Activated naive CD8-positive, alpha-beta T cell treated with anti-CD3 and anti-CD28 coated beads for 36 hours (primary cell): ENCODE data around the gene SMIM14. TPM values are rescaled to one million over a fixed set of nuclear protein-coding genes. Genes with fewer than 3 reads are reported as not detected.
"Not testable (repeated sequence)": the region's sequence is repeated elsewhere in the genome, so short reads cannot be mapped to it uniquely, and the experiment has no call there.

Source experiments
- DNase-seq: peaks from one replicate; pipeline ENCODE4 v3.0.0; 2021
- H3K27ac Mint-ChIP-seq: one replicate; pipeline ENCODE4 v1.8.0; 2022; ENCODE audit warnings: mild to moderate bottlenecking, moderate library complexity, mixed read lengths
- H3K27me3 Mint-ChIP-seq: one replicate; pipeline ENCODE4 v1.8.0; 2022; ENCODE audit warnings: mild to moderate bottlenecking, mixed read lengths
- H3K36me3 Mint-ChIP-seq: one replicate; pipeline ENCODE4 v1.8.0; 2021; ENCODE audit warnings: mild to moderate bottlenecking, mixed read lengths
- H3K4me1 Mint-ChIP-seq: one replicate; pipeline ENCODE4 v1.8.0; 2021; ENCODE audit warnings: mixed read lengths
- H3K4me3 Mint-ChIP-seq: one replicate; pipeline ENCODE4 v1.8.0; 2022; ENCODE audit warnings: mild to moderate bottlenecking, moderate library complexity, mixed read lengths
- H3K9me3 Mint-ChIP-seq: one replicate; pipeline ENCODE4 v1.8.0; 2022; ENCODE audit warnings: mixed read lengths
- total RNA-seq, 2 experiments: library from RNA; stranded (reverse); gene quantifications; one replicate each; pipeline ENCODE4 v1.2.3, GENCODE V29; 2021

SMIM14 gene
- total RNA-seq, 2 experiments from 2014 or later, result 0.36 to 0.62 TPM

DNA sequence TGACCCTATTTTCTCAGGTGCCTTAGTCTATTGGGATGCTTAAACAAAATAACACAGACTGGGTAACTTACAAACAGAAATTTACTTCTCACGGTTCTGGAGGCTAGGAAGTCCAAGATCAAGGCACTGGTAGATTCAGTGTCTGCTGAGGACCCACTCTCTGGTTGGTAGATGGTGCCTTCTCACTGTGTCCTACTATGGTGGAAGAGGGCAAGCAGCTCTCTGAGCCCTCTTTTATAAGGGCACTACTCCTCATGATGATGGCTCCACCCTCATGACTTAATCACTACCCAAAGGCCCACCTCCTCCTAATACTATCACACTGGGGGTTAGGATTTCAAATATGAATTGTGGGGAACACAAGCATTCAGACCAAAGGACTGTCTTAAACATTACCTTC is 11.8 kb downstream of the SMIM14 start:
- Mint-ChIP-seq H3K4me3 (no peak overlapping the region), H3K27me3 (no peaks in the 10 kb centered on the region), H3K27ac (peak overlapping the region; percentile 4), H3K4me1 (peaks cover 4% of the 10 kb centered on the region), H3K36me3 (no peaks in the 10 kb centered on the region), H3K9me3 (no peaks in the 10 kb centered on the region)
- DNase-seq, result no peak

DNA sequence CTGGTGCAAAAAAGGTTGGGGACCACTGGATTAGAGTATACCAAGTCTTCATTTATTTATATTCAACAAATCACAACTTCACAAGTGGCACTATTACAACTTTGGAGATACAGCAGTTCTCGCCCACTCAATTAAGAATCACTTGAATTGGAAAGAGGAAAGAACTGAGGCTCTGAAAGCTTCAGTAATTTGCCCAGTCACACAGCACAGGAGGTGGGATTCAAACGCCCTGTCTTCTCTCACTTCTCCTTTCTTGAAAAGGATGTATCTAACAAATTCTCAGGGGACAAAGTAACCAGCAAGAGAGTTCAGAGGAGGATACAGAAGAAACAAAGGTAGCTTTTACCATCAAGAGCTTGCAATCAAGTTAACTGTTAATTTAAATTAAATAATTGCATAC is 12.4 kb downstream of the SMIM14 start:
- no peak overlapping the region for H3K27ac Mint-ChIP-seq

DNA sequence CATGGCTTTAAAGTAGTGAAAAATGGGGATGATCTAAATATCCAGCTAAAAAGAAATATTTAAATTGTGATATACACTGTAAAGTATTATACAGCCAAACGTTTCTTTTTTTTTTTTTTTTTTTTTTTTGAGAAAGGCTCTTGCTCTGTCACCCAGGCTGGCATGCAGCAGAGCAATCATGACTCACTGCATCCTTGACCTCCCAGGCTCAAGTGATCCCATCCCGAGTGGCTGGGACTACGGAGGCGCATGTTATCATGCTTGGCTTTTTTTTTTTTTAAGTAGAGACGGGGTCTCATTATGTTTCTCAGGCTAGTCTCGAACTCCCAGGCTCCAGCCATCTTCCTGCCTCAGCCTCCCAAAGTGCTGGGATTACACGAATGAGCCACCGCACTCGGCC is 17.1 kb downstream of the SMIM14 start:
- Mint-ChIP-seq H3K27ac (no peak overlapping the region), H3K4me1 (peaks cover 4% of the 10 kb centered on the region), H3K27me3 (no peaks in the 10 kb centered on the region)

More for the DNA sequence above, 12.4 kb downstream of the SMIM14 start:
- H3K4me3 Mint-ChIP-seq, result no peak overlapping the region
- H3K27me3 Mint-ChIP-seq, result no peaks in the 10 kb centered on the region
- no peaks in the 10 kb centered on the region for H3K9me3 Mint-ChIP-seq
- peaks cover 4% of the 10 kb centered on the region for H3K4me1 Mint-ChIP-seq
- no peak for DNase-seq
- no peaks in the 10 kb centered on the region for H3K36me3 Mint-ChIP-seq

DNA sequence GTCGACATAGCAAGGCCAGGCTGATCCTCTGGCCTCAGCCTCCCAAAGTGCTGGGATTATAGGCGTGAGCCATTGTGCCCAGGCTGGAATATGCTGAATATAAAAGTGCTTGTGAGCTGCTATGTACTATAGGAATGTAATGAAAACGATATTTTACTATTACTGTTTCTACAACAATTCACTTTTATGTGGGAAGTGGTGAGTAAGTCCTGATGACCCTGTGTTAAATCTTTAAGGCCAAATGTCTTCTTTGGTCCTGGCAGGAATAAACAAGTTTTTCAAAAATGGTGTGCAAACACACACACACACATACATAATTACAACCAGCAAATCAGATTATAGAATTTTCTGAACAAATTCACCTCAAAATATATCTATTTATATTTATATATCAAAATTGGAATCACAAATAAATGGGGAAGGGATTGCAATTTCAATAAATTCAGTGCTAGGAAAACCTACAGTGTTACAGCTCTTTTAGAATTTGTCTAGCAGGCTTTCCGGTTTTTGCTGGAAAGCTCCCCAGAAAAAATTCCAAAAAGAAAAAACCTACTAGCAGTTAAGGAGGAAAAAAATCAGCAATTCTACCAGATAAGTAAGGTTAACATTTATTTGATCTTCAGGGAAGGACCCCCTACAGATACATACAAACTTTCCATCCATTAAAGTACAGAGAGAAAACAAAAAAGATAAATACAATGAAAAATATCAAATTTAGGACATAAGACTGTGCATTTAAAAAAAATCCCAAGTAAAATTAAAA is 17.9 kb downstream of the SMIM14 start:
- Mint-ChIP-seq H3K36me3 (no peaks in the 10 kb centered on the region), H3K27ac (no peak overlapping the region), H3K27me3 (no peaks in the 10 kb centered on the region), H3K9me3 (no peaks in the 10 kb centered on the region), H3K4me1 (peaks cover 4% of the 10 kb centered on the region), H3K4me3 (no peak overlapping the region)
- no peak for DNase-seq

More for the DNA sequence above, 17.1 kb downstream of the SMIM14 start:
- no peaks in the 10 kb centered on the region for H3K9me3 Mint-ChIP-seq
- DNase-seq, result no peak
- no peak overlapping the region for H3K4me3 Mint-ChIP-seq
- H3K36me3 Mint-ChIP-seq, result no peaks in the 10 kb centered on the region

DNA sequence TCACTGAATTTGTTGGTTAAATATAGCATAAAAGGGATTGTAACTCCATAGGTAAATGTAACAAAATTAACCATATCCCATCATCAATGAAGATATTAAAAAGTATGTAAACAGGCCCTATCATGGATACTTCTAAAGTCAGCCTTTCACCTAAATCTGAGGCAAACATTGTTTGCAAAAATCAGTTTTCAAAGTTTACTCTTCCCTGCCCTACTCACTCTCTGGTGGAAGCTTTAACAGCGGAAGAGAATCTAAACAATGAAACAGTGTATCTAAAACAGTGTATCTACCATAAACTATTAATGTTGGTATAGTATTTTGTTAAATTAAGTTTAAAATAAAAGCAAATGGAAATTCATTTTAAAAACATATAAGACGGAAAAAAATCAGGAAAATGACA is 21.1 kb downstream of the SMIM14 start:
- Mint-ChIP-seq H3K27me3 (no peaks in the 10 kb centered on the region), H3K27ac (no peak overlapping the region), H3K9me3 (no peaks in the 10 kb centered on the region), H3K36me3 (no peaks in the 10 kb centered on the region), H3K4me1 (peaks cover 3% of the 10 kb centered on the region), H3K4me3 (no peak overlapping the region)
- DNase-seq, result no peak

DNA sequence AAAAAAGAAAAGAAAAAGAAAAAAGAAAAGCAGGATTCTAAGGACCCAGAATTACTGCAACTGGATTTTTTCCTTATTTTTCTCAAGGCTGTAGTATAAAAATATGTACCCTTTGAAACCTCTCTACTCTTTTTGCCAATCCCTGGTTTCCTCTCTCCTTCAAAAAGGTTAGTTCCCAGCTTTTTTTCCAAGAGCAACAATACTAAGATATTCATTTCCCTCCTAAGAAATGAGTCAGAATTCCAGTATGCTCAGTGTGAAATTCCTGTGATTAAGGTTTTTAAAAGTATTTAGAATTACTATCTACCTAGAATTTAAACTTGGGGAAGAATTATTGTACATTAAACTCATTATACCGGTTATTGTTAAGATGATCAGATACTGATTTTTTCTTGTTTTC is 22.0 kb downstream of the SMIM14 start:
- Mint-ChIP-seq H3K4me3 (no peak overlapping the region), H3K27me3 (no peaks in the 10 kb centered on the region), H3K27ac (no peak overlapping the region), H3K4me1 (peaks cover 3% of the 10 kb centered on the region), H3K9me3 (no peaks in the 10 kb centered on the region), H3K36me3 (no peaks in the 10 kb centered on the region)
- no peak for DNase-seq

DNA sequence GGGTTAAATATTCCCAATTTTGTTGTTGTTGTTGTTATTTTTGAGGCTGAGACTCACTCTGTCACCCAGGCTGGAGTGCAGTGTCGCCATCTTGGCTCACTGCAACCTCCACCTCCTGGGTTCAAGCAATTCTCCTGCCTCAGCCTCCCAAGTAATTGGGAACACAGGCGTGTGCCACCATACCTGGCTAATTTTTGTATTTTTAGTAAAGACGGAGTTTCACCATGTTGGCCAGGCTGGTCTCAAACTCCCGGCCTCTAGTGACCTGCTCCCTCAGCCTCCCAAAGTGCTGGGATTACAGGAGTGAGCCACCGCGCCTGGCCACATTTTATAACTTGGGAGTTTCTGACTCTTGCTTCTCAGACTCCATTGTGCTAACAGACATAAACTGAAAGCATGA is 22.6 kb downstream of the SMIM14 start:
- DNase-seq, H3K36me3 Mint-ChIP-seq: not testable (repeated sequence)

DNA sequence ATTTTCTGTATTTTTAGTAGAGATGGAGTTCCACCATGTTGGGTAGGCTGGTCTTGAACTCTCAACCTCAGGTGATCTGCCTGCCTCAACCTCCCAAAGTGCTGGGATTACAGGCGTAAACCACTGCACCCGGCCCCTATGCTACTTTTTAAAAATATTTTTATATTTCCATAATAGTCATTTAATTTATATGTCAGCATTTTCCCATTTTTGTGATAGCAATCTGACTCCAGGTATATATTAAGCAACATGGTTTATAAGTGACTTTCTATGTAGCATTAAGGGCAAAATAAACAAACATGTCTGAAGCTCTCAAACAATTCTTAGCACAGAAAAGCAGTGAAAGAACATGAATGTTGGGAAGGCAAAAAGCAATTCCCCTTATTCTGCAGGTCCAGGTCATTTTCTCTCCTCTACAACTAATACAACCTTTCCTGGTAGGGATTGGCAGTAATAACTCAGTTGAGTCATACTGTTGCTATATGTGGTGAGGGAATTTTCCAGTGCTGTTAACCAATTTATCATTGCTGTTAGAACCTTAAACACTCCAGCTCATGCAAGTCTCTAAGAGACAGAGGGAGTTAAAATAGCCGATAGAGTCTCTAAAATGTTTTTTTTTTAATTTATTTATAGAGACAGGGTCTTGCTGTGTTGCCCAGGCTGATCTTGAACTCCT is 24.0 kb downstream of the SMIM14 start:
- no peaks in the 10 kb centered on the region for H3K36me3 Mint-ChIP-seq
- H3K4me3 Mint-ChIP-seq, result no peak overlapping the region
- H3K4me1 Mint-ChIP-seq, result peaks cover 4% of the 10 kb centered on the region
- no peak for DNase-seq
- no peak overlapping the region for H3K27ac Mint-ChIP-seq
- H3K27me3 Mint-ChIP-seq, result no peaks in the 10 kb centered on the region
- H3K9me3 Mint-ChIP-seq, result no peaks in the 10 kb centered on the region

More for the DNA sequence above, 22.6 kb downstream of the SMIM14 start:
- H3K27me3 Mint-ChIP-seq, H3K4me1 Mint-ChIP-seq, H3K4me3 Mint-ChIP-seq, H3K27ac Mint-ChIP-seq, H3K9me3 Mint-ChIP-seq: not testable (repeated sequence)

DNA sequence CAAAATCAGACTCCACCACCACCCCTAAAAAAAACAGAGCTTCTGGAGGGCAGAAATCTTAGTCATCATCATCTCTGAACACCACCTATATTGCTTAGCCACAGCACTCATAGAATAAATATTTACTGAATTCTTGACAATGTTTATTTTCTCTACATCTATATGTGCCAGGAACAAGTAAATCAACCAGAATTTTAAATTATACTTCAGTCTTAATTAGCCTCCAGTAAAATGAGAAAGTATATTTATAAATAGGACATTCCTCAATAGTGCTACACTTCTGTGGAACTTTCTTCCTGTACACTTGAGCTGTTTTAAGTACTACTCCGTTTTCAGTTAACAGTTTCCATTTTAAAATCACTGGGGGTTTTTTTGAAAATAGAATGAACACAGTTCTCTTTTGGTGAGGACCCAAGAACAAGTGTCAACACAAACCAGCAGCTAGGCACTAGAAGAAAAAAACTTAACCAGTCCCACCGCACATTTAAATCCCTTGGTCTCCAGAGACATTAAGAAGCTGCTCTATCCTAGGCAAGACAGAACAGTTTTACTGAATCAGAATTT is 25.5 kb downstream of the SMIM14 start:
- DNase-seq, result no peak
- H3K4me3 Mint-ChIP-seq, result no peak overlapping the region
- no peaks in the 10 kb centered on the region for H3K9me3 Mint-ChIP-seq
- no peaks in the 10 kb centered on the region for H3K36me3 Mint-ChIP-seq
- no peaks in the 10 kb centered on the region for H3K27me3 Mint-ChIP-seq
- H3K4me1 Mint-ChIP-seq, result peaks cover 10% of the 10 kb centered on the region
- H3K27ac Mint-ChIP-seq, result no peak overlapping the region

DNA sequence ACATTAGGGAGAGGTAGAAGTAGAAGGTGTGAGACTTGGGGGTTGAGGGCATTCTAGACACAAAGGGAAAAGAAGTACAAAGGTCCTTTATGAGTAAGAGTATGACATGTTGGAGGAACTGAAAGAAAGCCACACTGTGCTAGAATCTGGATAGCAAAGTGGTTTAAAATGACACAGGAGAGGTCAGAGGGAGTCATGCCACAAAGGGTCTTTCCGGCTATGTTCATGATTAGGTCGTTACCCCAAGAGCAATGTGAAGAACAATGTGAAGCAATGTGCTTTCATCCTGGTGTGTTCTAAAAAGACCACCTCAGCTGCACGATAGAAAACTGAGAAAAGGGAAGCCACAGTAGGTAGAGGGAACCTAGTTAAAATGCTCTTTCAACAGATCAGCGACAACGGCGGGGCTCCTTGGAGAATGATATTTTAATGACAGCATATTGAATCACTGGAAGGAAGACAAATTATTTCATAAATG is 29.2 kb downstream of the SMIM14 start:
- Mint-ChIP-seq H3K9me3 (peaks cover 5% of the 10 kb centered on the region), H3K27ac (peak overlapping the region; percentile 9), H3K4me3 (no peak overlapping the region), H3K4me1 (peaks cover 6% of the 10 kb centered on the region), H3K36me3 (peaks cover 6% of the 10 kb centered on the region), H3K27me3 (no peaks in the 10 kb centered on the region)
- DNase-seq, result no peak

DNA sequence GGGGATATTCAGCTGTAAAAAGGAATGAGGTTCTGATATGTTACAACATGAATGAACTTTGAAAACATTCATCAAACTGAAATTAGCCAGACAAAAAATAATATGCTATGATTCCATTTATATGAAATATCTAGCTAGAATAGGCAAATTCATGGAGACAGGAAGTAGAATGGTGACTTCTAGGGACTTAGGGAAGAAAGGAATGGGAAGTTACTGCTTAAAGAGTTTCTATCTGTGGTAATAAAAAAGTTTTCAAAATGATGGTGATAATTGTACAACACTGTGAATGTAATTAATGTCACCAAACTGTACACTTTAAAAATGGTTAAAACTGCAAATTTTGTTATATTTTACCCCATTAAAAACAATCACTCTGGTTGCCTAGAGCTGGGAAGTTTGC is 30.2 kb downstream of the SMIM14 start:
- Mint-ChIP-seq H3K4me3 (no peak overlapping the region), H3K9me3 (peaks cover 5% of the 10 kb centered on the region), H3K27me3 (no peaks in the 10 kb centered on the region), H3K27ac (no peak overlapping the region), H3K36me3 (peaks cover 6% of the 10 kb centered on the region), H3K4me1 (peaks cover 6% of the 10 kb centered on the region)
- DNase-seq, result no peak

DNA sequence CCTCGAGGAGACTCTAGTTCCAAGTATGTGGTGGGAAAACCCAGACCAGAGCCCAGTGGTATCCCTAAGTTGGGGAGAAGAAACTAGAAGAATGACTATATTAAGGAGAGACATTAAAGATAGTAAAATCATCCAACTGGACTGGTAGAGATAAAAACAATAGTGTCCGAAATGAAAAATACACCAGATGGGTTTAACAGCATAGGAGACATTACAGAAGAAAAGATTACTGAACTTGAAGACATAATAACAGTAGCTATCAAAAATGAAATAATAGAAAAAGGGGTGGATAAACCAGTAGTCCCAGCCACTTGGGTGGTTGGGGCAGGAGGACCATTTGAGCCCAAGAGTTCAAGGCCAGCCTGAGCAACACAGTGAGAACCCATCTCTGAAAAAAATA is 31.9 kb downstream of the SMIM14 start:
- Mint-ChIP-seq H3K27me3 (no peaks in the 10 kb centered on the region), H3K36me3 (peaks cover 6% of the 10 kb centered on the region), H3K4me1 (peaks cover 6% of the 10 kb centered on the region), H3K9me3 (peaks cover 5% of the 10 kb centered on the region), H3K27ac (no peak overlapping the region), H3K4me3 (no peak overlapping the region)
- no peak for DNase-seq

DNA sequence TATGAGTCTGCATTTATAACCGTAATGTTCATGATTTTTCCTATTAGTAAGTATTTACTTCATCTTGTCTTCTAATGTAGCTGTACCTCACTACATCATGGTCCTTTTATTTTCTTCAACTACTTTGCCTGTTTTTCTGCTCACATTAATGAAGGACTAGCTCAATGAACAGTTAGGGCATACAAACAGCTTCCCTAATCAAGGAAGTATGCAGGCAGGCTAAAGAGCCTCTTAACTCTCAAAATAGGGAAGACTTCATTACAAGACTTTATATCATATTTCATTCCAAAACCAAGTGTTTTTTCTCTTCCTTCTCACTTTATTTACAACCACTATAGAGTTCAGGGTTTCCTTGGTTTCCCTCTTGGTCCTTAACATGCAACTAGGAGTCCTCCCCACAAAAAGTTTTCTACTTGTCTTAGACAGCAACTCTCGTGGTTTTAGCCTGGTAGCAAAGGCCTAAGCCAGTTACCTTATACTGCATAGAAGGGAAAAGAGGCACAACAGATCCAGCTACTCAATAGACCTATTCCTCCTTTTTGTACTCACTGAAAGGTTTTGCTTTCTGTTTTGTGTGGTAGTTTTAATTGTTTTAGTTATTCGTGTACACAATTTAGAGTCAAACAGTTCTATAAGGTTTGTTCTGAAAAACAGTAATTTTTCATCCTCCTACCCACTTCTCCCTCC is 40.8 kb downstream of the SMIM14 start:
- Mint-ChIP-seq H3K4me1 (peaks cover 2% of the 10 kb centered on the region), H3K9me3 (no peaks in the 10 kb centered on the region), H3K4me3 (no peak overlapping the region)

DNA sequence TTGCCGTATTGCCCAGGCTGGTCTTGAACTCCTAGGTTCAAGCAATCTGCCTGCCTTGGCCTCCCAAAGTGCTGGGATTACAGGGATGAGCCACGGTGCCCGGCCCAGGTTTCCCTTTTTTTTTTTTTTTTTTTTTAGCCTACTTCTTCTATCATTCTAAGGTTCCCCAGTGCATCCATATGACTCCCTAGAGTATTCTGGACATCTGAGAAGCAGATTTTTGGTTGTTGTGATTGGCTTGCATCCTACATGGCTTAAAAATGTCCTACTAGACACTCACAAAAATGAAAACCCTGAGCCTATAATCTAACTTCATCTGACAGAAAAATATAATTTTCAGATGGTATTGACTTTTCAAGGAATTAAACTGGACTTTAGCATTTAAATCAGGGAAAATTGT is 41.7 kb downstream of the SMIM14 start:
- no peaks in the 10 kb centered on the region for H3K9me3 Mint-ChIP-seq
- H3K4me3 Mint-ChIP-seq, result no peak overlapping the region
- no peak for DNase-seq
- peaks cover 3% of the 10 kb centered on the region for H3K36me3 Mint-ChIP-seq
- H3K4me1 Mint-ChIP-seq, result peaks cover 2% of the 10 kb centered on the region
- no peaks in the 10 kb centered on the region for H3K27me3 Mint-ChIP-seq
- H3K27ac Mint-ChIP-seq, result no peak overlapping the region

More for the DNA sequence above, 40.8 kb downstream of the SMIM14 start:
- Mint-ChIP-seq H3K27me3 (no peaks in the 10 kb centered on the region), H3K36me3 (peaks cover 3% of the 10 kb centered on the region), H3K27ac (no peak overlapping the region)
- no peak for DNase-seq

DNA sequence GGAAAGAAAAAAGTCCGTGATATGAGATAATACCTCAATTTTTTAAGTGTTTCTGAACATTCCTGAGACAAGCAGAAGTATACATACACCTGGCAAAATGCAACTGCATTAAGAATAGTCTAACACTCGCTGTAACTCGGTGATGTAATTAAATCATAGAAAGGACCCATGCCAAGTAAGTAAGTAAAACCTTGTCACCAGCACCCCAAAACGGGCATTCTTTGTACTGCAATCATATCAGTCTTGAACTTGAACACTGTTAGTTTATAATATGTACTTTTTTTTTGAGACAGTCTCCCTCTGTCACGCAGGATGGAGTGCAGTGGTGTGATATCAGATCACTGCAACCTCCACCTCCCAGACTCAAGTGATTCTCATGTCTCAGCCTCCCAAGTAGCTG is 47.4 kb downstream of the SMIM14 start:
- H3K4me1 Mint-ChIP-seq, result no peaks in the 10 kb centered on the region
- H3K9me3 Mint-ChIP-seq, result no peaks in the 10 kb centered on the region
- no peak overlapping the region for H3K4me3 Mint-ChIP-seq
- DNase-seq, result no peak
- no peaks in the 10 kb centered on the region for H3K27me3 Mint-ChIP-seq
- no peaks in the 10 kb centered on the region for H3K36me3 Mint-ChIP-seq
- H3K27ac Mint-ChIP-seq, result no peak overlapping the region
